DOHH2 (cell line): ENCODE results near the gene MYO5A.

Experiments used
- CTCF ChIP-seq: fragments of 200-600 bp; sonication (generic); IDR thresholded peaks from one replicate; pipeline ENCODE4 v1.5.1; 2014; ENCODE audit warnings: antibody characterized with exemption, mild to moderate bottlenecking, low read depth, low read length; ENCODE audit not compliant: poor library complexity, severe bottlenecking
- EZH2phosphoT487 ChIP-seq: fragments of 200-600 bp; sonication (generic); IDR thresholded peaks from 2 replicates; pipeline ENCODE4 v1.6.1; 2017; ENCODE audit warnings: borderline replicate concordance, mild to moderate bottlenecking, antibody characterized with exemption, low read length, moderate library complexity, mixed read lengths

- TF ChIP-seq CTCF (no peak), EZH2phosphoT487 (no peak)
These were observed 250.5 kb downstream of the MYO5A start for GRCh38 chr15:52278135-52278534.
